ENCODE results near the gene PYGO2.
"Not testable (repeated sequence)": the region's sequence is repeated elsewhere in the genome, so short reads cannot be mapped to it uniquely, and the experiment has no call there.

PYGO2 gene

GRCh38 chr1:154913273-154913672 lies 48.3 kb downstream of the PYGO2 start:
- Histone ChIP-seq H2AFZ (no peak overlapping the region), H3K4me3 (ENCODE audit: low read depth, low read length) (peak overlapping the region; percentile 17), H3K4me1 (no peaks in the 10 kb centered on the region), H3K36me3 (ENCODE audit: control insufficient read depth, insufficient read depth, low read length) (no peaks in the 10 kb centered on the region), H3K4me2 (ENCODE audit: low read length) (peak overlapping the region; percentile 10), H3K9ac (no peak overlapping the region), H3K9me3 (ENCODE audit: control insufficient read depth, low read length) (no peaks in the 10 kb centered on the region), H3K27me3 (ENCODE audit: control insufficient read depth, insufficient read depth, low read length) (no peaks in the 10 kb centered on the region), H3K79me2 (no peaks in the 10 kb centered on the region), H3K27ac (peak overlapping the region; percentile 43)
- TF ChIP-seq CTCF (IDR thresholded peaks at IDR 0.05): no peak

- Histone ChIP-seq H3K36me3 (ENCODE audit: control insufficient read depth, insufficient read depth, low read length) (no peaks in the 10 kb centered on the region), H3K27ac (peak overlapping the region; percentile 43), H3K9ac (no peak overlapping the region), H3K4me2 (ENCODE audit: low read length) (peak overlapping the region; percentile 10), H3K79me2 (no peaks in the 10 kb centered on the region), H3K4me1 (no peaks in the 10 kb centered on the region), H3K4me3 (ENCODE audit: low read depth, low read length) (peak overlapping the region; percentile 17), H2AFZ (peak overlapping the region; percentile 41), H3K9me3 (ENCODE audit: control insufficient read depth, low read length) (no peaks in the 10 kb centered on the region), H3K27me3 (ENCODE audit: control insufficient read depth, insufficient read depth, low read length) (no peaks in the 10 kb centered on the region)
- TF ChIP-seq CTCF (IDR thresholded peaks at IDR 0.05): no peak
Observed at GRCh38 chr1:154912755-154913154, 48.8 kb downstream of the PYGO2 start.

GRCh38 chr1:154911691-154912550 lies 49.7 kb downstream of the PYGO2 start:
- H3K79me2 ChIP-seq: no peaks in the 10 kb centered on the region
- H3K36me3 ChIP-seq (ENCODE audit: control insufficient read depth, insufficient read depth, low read length): no peaks in the 10 kb centered on the region
- H3K4me3 ChIP-seq (ENCODE audit: low read depth, low read length): no peak overlapping the region
- no peak overlapping the region for H2AFZ ChIP-seq
- H3K4me1 ChIP-seq: no peaks in the 10 kb centered on the region
- H3K9me3 ChIP-seq (ENCODE audit: control insufficient read depth, low read length): no peaks in the 10 kb centered on the region
- H3K9ac ChIP-seq: no peak overlapping the region
- H3K27ac ChIP-seq: no peak overlapping the region
- no peaks in the 10 kb centered on the region for H3K27me3 ChIP-seq (ENCODE audit: control insufficient read depth, insufficient read depth, low read length)
- no peak for TF ChIP-seq CTCF (IDR thresholded peaks at IDR 0.05)
- H3K4me2 ChIP-seq (ENCODE audit: low read length): peak overlapping the region; percentile 23

- Histone ChIP-seq H3K36me3 (ENCODE audit: control insufficient read depth, insufficient read depth, low read length) (no peaks in the 10 kb centered on the region), H2AFZ (no peak overlapping the region), H3K9me3 (ENCODE audit: control insufficient read depth, low read length) (no peaks in the 10 kb centered on the region), H3K27me3 (ENCODE audit: control insufficient read depth, insufficient read depth, low read length) (no peaks in the 10 kb centered on the region), H3K4me2 (ENCODE audit: low read length) (no peak overlapping the region), H3K9ac (no peak overlapping the region), H3K27ac (no peak overlapping the region), H3K4me1 (no peaks in the 10 kb centered on the region), H3K4me3 (ENCODE audit: low read depth, low read length) (no peak overlapping the region), H3K79me2 (no peaks in the 10 kb centered on the region)
- TF ChIP-seq CTCF (IDR thresholded peaks at IDR 0.05): no peak
Observed at GRCh38 chr1:154910851-154911250, 50.7 kb downstream of the PYGO2 start.

- no peak overlapping the region for H3K4me3 ChIP-seq (ENCODE audit: low read depth, low read length)
- H3K9me3 ChIP-seq (ENCODE audit: control insufficient read depth, low read length): no peaks in the 10 kb centered on the region
- no peaks in the 10 kb centered on the region for H3K36me3 ChIP-seq (ENCODE audit: control insufficient read depth, insufficient read depth, low read length)
- H3K79me2 ChIP-seq: no peaks in the 10 kb centered on the region
- H3K9ac ChIP-seq: no peak overlapping the region
- no peaks in the 10 kb centered on the region for H3K27me3 ChIP-seq (ENCODE audit: control insufficient read depth, insufficient read depth, low read length)
- H3K4me1 ChIP-seq: no peaks in the 10 kb centered on the region
- no peak overlapping the region for H3K4me2 ChIP-seq (ENCODE audit: low read length)
- H2AFZ ChIP-seq: no peak overlapping the region
- no peak for TF ChIP-seq CTCF (IDR thresholded peaks at IDR 0.05)
- H3K27ac ChIP-seq: no peak overlapping the region
Observed at GRCh38 chr1:154908937-154909336, 52.6 kb downstream of the PYGO2 start.

GRCh38 chr1:154908129-154908528 lies 53.5 kb downstream of the PYGO2 start:
- H3K4me2 ChIP-seq (ENCODE audit: low read length); H3K9ac ChIP-seq; H3K79me2 ChIP-seq; H3K9me3 ChIP-seq (ENCODE audit: control insufficient read depth, low read length); H3K4me1 ChIP-seq; H2AFZ ChIP-seq; H3K27ac ChIP-seq; H3K36me3 ChIP-seq (ENCODE audit: control insufficient read depth, insufficient read depth, low read length); H3K27me3 ChIP-seq (ENCODE audit: control insufficient read depth, insufficient read depth, low read length); H3K4me3 ChIP-seq (ENCODE audit: low read depth, low read length): not testable (repeated sequence)

Measured in parathyroid adenoma (tissue), 2 donors.